Measurements from ENCODE around the gene KIF19. TPM values are rescaled to one million over a fixed set of nuclear protein-coding genes. Genes with fewer than 3 reads are reported as not detected.

Gene KIF19
- total RNA-seq, 1 experiment from 2014 or later: 0.15 TPM

- ChIA-PET RAD21 (ENCODE audit: low non-redundant PET in 1 of 2, low total read pairs in 2 of 2, uncharacterized antibody in 2 of 2, unreplicated experiment in 2 of 2) (interaction anchor here in 1 of 2 experiments (0.7 to 1.6 kb wide), 2 partner anchors 11 to 361 kb away, joined by 4 to 5 read pairs; no protein-coding TSS in a partner anchor), POLR2A (interaction anchor here (1.0 to 1.2 kb wide), 2 partner anchors 11 to 83 kb away, joined by 4 to 8 read pairs; partner anchors contain the start of gene TTYH2), CTCF (interaction anchor here (0.7 to 4.2 kb wide), 19 partner anchors 7 to 361 kb away, joined by 3 to 48 read pairs (median 4); partner anchors contain the start of genes BTBD17 and GPR142)
- no peak for DNase-seq (ENCODE audit: low read depth, low spot score)
- Histone ChIP-seq H3K9me2 (ENCODE audit: insufficient read depth) (no peaks in the 10 kb centered on the region), H3K4me1 (ENCODE audit: control insufficient read depth in 1 of 2, insufficient read depth in 2 of 2, low read length in 2 of 2) (peaks cover 0 to 13% of the 10 kb centered on the region in 2 experiments; a peak in 3 of 4 replicates), H3K9me3 (ENCODE audit: control insufficient read depth in 1 of 2, insufficient read depth in 1 of 2, low read depth in 1 of 2, low read length in 2 of 2) (no peaks in the 10 kb centered on the region), H3K36me3 (ENCODE audit: control insufficient read depth in 1 of 2, insufficient read depth in 2 of 2, low read length in 2 of 2) (no peaks in the 10 kb centered on the region), H3K27me3 (ENCODE audit: insufficient read depth, low read length) (no peaks in the 10 kb centered on the region), H3K79me2 (ENCODE audit: insufficient read depth, low read length) (no peaks in the 10 kb centered on the region), H4K20me1 (ENCODE audit: insufficient read depth) (no peaks in the 10 kb centered on the region), H3K4me2 (ENCODE audit: low read length) (peak overlapping the region; percentile 39; the same call in 1 of the 2 replicates), H3K9ac (ENCODE audit: low read length) (no peak overlapping the region), H2AFZ (ENCODE audit: low read depth, low read length, poor library complexity, severe bottlenecking) (no peak overlapping the region), H3K4me3 (replicated peaks in 1 of 2; ENCODE audit: low read depth in 1 of 2, low read length in 2 of 2) (no peak overlapping the region), H3K27ac (ENCODE audit: low read depth, low read length) (no peak overlapping the region)
- ATAC-seq: no peak; the same call in 1 of the 2 replicates
- intact Hi-C loops (cut with micrococcal nuclease): loop anchor here (1.0 kb wide), 1 partner anchor 86 kb away; no protein-coding TSS in a partner anchor
- BruUV-seq (replicated peaks): no TSS peak
- TF ChIP-seq CEBPB (IDR thresholded peaks at IDR 0.05; ENCODE audit: low read depth) (no peak), YY1 (IDR thresholded peaks at IDR 0.05; ENCODE audit: extremely low read depth, insufficient replicate concordance, low read depth, low read length) (no peak), ZNF274 (IDR thresholded peaks at IDR 0.05; ENCODE audit: low read depth, low read length) (no peak), RAD21 (IDR thresholded peaks at IDR 0.05; ENCODE audit: low read depth) (no peak), TCF7L2 (IDR thresholded peaks at IDR 0.05; ENCODE audit: borderline replicate concordance, extremely low read depth, insufficient read depth, insufficient read length) (no peak), JUND (IDR thresholded peaks at IDR 0.05) (no peak), REST (IDR thresholded peaks at IDR 0.05; ENCODE audit: low read depth) (no peak), EZH2phosphoT487 (IDR thresholded peaks at IDR 0.05; ENCODE audit: borderline replicate concordance) (no peak), POLR2AphosphoS5 (IDR thresholded peaks at IDR 0.05; ENCODE audit: low read depth, low read length) (no peak), ELF1 (IDR thresholded peaks at IDR 0.05; ENCODE audit: borderline replicate concordance, low read depth) (no peak), SP1 (IDR thresholded peaks at IDR 0.05; ENCODE audit: low read depth) (no peak), POLR2A (IDR thresholded peaks at IDR 0.05; ENCODE audit: borderline replicate concordance, extremely low read depth, insufficient read depth, insufficient read length) (no peak), CBX3 (IDR thresholded peaks at IDR 0.05; ENCODE audit: low read depth) (no peak), MAX (IDR thresholded peaks at IDR 0.05) (no peak), ZBTB33 (IDR thresholded peaks at IDR 0.05; ENCODE audit: extremely low read depth, insufficient replicate concordance, low read length) (no peak), EGR1 (IDR thresholded peaks at IDR 0.05; ENCODE audit: low read depth) (no peak)
Observed at GRCh38 chr17:74295625-74296547, 30.1 kb upstream of the KIF19 start.
